Measurements from ENCODE around the gene PTPA.
A peak's percentile ranks its signal among the peaks of the same experiment; 100 is the strongest.
"Not testable (repeated sequence)": the region's sequence is repeated elsewhere in the genome, so short reads cannot be mapped to it uniquely, and the experiment has no call there.

PTPA gene

DNA sequence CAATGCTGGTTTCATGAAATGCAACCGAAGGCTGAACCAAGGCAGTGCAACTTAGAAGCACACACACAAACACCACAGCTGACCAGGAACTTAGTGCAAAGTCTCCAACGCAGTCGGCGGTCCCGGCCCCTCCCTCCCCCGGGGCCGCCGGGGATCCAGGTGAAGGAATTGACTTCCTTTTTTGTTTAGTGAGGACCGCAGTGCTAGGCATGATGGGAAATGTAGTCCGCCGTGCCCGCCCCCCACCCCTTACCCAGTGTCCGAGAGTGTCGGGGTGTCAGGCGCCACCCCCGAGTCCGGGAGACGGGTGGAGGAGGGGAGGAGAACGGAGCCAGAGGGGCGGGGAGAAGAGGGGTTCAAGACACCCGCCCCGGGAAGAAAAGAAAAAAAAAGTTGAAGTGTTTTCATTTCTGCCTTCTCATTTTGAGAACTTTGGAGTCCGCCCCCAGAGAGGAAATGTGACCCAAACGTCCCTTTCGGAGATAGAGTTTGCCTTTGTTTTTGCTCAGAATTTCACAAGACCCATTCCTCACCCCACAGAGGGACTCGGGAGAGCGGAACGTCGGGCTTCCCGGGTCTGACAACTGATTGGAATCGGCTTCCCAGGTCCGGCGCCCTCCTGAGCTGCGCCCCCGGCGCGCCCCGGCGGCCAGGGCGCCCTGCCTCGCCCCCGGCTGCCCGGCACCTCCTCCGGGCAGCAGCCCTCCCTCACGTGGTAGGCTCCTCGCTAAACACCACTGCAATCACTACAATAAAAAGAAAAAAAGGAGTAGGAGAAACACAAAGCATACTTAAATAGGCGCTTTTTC, 64.8 kb downstream of the PTPA start:
- peak in 1 of 2 donors; percentile 10 for DNase-seq (ENCODE audit: low read depth in 1 of 2, low spot score in 1 of 2)

DNA sequence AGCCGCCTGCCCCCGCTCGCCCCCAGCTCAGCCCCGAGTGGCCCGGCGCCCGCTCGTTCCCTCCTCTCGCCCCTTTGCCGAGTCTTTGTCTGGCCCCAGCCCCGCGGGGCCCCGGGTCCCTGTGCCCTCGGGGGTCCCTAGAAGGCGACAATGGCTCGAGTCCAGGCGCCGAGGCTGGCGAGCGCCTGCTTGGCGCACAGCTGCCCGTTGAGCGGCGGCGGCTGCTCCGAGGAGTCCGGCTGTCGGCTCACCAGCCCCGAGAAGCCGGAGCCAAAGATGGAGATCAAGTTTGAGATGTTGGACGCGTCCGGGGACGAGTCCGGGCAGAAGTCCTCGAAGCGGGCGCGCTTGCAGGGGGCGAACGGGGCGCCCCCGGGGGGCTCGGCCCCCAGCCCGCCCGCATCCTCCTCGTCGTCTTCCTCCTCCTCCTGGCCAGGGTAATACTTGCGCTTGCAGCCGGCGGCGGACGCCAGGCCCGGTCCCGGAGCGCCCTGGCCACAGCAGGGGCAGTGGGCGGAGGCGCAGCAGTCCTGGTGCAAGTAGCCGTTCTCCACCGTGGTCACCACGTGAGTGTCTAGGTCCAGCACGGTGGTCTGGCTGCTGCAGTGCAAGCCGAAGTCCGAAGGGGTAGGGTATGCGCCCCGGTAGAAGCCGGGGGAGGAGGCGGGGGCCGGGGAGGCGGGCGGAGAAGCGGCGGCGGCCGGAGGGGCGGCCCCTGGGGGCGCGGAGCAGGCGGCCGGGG, 65.7 kb downstream of the PTPA start:
- DNase-seq (ENCODE audit: low read depth in 1 of 2, low spot score in 1 of 2), result no peak

DNA sequence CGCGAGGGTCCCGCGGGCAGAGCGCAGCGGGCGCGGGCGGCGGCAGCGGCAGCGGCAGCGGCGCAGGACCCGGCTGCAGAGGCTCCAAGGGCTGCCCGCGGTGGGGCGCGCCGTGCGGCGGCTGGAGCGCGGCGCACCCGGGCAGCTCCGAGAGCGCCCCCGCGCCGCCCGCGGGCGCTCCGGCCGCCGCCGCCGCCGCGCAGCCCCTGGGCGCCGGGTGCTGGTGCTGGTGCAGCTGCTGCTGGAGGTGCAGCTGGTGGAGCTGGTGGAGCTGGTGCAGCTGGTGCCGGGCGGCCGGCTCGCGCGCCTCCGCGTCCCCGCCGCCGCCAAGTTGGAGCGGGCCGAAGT, 66.2 kb downstream of the PTPA start:
- no peak for DNase-seq (ENCODE audit: low read depth in 1 of 2, low spot score in 1 of 2)

DNA sequence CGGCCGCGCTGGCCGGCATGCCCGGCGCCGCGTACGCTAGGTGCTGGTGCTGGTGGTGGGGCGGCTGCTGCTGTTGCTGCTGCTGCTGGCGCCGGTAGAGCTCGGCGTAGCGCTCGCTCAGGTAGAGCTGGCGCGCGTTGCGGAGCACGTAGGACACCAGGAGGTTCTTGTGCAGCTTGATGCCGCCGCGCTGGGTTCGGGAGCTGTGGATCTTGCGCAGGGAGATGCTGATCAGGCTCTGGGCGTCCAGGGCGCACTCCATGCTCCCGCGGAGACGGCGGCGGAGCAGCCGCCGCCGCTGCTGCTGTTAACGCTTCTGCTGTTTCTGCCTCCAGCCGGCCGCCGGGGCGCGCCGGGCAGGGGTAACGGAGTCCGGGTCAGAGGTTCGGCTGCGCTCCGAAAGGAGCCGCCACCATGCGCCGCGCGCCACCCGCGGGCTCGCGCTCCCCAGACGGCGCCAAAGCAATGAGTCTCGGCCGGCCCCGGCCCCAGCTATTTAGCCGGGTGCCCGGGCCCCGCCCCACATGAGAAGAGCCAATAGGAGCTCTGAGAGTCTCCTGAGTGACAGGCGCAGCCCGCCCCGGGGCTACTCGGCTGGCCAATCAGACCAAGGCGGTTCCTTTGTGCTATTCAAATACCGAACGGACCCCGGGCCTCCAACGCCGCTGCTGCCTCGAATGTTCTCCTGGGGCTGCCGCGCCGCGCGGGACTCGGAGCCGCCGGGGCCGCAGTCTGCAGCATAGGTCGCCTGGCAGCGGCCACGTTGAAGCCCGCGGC, 66.8 kb downstream of the PTPA start, which contains the start of gene IER5L:
Gene IER5L, minus strand, starts transcription at position 471 of the 777 bp plus-strand sequence. Its CDS starts 209 bp downstream, at position 262.
- DNase-seq (ENCODE audit: low read depth in 1 of 2, low spot score in 1 of 2), result peak; percentile 89 to 92

DNA sequence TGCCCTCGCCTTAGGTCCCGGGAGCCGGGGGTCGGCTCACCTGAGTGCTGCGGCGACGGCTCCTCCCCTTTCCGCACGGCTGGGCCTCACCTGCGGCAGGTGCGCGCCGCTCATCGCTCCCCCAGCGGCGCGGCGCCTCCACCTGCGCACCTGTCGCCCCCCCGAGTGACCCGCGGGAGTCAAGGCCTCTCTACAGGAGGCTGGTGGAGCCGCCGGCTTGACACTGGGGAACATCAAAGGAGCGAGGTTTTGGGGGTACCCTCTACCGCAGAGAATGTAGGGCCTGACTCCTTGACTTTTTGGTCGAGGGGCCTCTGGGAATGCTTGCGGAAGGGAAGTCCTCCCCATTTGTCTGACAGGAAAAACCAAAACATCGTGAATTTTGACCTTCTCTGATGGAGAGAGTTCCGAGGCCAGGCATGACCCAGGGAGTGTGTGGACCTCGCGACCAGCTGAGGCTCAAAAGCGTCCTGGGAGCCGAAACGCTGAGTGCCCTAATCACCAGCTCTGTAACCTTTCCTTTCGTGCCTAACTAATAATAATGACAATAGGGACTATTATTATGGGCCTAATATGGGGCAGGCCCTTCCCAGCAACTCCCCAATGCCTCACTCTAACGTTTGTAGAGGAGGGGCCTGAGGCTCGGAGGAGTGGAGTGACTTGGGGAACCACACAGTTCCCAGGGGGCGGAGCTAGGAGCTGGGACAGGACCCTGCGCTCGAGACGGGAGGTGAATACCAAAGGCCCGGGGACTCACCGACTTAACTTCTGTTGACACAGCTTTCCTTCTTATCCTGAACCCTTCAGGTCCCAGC, 67.6 kb downstream of the PTPA start:
- DNase-seq (ENCODE audit: low read depth in 1 of 2, low spot score in 1 of 2), result no peak

DNA sequence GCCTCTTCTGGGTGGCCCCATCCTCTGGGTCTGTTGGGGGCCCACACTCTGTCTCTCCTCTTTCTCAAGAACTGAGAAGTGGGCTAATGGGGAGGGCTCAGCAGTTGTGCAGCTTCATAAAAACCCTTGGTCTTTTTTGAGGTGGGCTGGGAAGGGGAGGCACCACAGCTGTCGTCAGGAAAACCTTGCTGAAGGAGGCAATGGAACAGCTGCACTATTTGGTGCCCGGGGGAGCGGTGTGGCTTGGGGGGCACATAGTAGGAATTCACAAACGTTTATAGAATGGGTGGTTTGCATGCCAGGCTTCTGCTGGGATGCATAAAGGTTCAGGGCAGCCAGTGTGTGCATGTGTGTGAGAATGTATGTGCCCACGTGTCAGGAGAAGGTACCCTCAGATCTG, 70.0 kb downstream of the PTPA start:
- no peak for DNase-seq (ENCODE audit: low read depth in 1 of 2, low spot score in 1 of 2)

DNA sequence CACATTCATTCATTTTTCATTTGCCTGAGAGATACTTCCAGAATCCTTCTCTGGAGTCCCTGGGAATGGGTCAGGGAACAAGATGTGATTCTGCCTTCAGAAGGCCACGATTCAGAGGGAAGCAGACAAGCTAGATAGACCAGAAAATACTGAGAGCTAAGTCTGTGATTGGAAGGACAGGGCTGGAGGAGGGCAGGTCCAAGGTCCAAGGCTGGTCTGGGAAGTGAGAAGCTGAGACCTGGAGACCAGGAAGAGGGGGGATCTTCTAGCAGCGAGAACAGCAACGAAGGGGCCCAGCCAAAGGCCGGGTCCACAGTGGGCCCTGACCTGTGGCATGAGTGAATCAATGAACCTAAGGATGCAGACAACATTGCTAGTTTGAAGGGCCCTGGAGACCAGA, 70.9 kb downstream of the PTPA start:
- DNase-seq (ENCODE audit: low read depth in 1 of 2, low spot score in 1 of 2), result no peak

DNA sequence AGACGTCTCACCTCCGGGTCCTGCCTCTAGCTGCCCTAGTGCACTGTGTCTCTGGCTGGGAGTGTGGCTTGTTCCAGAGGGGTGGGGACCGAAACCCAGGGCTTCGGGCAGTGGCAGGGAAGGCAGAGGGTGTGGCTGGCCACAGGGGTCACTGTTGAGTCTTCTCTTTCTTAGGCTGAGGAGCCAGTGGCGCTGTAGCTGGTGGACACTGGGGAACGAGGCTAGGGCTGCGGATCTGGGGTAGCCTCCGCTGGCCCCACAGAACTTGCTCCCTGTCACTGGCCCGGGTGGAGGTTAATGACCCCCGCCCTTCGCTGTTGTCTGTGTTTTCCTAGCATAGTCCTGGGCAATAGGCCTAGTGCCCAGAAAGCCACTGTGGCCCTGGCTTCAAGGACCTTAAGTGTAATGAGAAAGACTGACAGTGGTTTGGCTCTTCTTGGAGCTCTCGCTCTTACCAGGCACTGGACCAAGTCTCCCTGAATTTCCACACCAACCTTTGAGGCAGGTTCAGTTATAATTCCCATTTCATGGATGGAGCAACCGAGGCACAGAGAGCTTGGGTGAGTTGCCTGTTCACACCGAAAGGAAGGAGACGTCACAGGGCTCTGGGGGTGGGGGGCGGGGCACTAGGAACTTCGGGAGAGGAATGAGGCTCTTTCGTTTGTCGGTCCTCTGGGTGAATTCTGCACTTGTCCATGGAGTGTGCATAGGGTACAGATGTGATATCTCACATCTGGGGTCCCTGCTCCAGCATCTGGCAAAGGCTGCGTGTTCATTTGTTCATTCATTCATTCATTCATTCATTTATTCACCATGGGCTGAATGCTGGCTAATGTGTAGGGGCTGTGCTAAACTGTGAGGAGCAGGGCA, 71.6 kb downstream of the PTPA start:
- no peak for DNase-seq (ENCODE audit: low read depth in 1 of 2, low spot score in 1 of 2)

DNA sequence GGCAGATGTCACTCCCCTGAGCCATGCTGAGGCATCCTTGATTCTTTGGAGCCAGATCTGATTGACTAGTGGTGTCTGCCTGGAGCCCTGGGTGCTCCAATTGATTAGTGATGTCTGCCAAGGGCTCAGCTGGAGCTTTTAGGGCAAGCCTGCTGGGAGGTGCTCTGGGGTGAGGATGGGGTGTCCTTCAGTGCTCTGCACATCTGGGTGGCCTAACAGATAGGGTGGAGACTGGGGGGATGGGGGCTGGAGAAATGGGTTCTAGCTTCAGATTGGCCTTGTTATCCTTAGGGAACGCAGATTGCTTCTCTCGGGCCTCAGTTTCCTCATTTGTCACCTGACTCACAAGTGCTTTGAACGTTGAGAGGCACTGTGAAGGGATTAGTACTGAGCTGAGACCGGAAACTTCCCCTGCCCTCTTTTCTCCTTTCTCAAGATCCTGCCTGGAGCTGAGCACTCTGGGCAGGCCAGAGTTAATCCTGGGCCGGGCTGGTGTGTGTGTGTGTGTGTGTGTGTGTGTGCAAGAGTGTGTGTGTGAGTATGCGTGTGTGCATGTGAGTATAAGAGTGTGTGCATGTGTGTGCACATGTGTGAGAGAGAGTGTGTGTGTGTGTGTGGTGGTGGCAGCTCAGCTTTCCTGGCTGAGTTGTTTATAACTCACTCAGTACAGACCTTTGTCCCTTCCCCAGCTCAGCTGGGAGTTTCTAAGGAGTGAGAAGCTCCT, 72.4 kb downstream of the PTPA start:
- no peak for DNase-seq (ENCODE audit: low read depth in 1 of 2, low spot score in 1 of 2)

DNA sequence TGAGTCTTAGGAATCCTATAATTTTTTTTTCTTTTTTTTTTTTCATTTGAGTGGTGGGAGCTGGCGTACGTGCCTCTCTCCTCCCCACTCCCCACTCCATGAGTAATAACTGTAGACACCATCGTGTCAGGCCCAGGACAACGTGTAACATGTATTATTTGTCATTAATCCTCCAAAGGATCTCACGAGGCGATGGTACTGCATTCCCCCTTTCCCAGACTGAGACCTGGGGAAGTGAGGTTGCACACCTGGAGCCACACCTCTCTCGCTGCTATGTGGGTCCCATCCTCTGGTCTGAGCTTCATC, 73.0 kb downstream of the PTPA start:
- DNase-seq (ENCODE audit: low read depth in 1 of 2, low spot score in 1 of 2), result no peak

DNA sequence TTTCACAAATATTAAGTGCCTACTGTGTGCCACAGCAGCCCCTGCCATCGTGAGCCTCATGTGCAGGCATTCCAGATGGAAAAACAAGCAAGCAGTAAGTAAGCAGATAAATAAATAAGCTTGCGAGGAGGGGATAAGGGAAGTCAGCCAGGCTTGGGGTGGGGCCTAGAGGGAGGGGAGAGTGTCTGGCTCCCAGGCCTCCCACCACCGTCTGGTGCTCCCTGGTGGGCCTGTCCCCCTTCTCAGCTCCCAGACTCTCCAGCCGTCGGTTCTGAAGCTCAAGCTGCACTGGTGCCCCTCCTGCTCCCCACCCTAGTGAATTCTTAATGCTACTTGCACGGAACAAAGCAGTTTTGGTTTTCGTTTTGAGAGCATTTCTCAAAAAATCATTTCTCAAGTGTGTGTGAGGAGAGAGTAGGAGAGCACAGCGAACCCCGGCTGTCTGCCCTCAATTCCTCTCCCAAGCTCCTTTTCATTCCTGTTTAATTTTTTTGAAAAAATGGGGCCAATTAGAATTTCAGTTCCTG, 73.4 kb downstream of the PTPA start:
- DNase-seq (ENCODE audit: low read depth in 1 of 2, low spot score in 1 of 2), result no peak

DNA sequence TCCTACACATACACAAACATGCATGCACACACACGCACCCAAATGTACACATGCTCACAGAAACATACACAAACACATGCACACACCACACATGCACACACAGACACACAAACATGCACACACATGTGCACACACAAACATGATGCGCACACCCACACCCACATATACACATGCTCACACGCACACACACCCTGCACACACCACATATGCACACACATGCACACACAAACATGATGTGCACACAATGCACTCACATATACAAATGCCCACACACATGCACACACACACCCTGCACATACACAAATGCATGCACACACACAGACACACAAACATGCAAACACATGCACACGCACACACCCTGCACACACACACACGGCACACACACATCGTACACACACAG, 74.2 kb downstream of the PTPA start:
- DNase-seq (ENCODE audit: low read depth in 1 of 2, low spot score in 1 of 2), result no peak

DNA sequence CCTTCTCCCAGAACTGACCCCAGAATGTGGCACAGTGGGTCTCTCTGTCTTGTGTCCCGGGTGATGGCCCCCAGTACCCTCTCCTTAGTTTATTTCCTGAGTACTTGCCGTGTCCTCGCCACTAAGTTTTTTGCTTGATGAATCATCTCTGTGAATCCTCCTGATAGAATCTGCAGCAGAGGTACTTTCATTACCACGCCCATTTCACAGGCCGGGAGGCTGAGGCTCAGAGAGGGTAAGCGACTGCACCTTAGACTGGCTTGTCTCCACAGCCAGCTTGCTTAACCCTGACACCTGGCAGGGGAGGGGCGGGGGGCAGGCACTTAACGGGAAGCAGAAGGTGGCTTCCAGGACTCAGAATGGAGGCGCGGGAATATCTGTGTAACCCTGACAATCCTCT, 74.8 kb downstream of the PTPA start:
- no peak for DNase-seq (ENCODE audit: low read depth in 1 of 2, low spot score in 1 of 2)

DNA sequence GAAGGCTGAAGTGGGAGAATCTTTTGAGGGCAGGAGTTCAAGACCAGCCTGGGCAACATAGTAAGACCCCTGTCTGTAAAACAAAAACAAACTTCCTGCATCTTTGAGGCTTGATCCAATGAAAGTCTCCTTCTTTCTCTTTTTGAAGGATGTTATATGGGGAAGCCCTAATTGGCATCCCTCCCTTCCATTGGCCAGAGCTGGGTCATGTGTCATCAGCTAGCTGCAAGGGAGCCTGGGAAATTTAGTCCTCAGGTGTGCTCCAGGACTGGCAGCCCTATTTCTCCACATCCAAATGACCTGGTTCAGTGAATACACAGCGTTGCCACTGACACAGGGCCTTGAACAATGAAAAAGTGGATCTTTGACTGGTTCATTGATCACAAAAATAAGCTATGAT, 75.8 kb downstream of the PTPA start:
- DNase-seq (ENCODE audit: low read depth in 1 of 2, low spot score in 1 of 2), result no peak

DNA sequence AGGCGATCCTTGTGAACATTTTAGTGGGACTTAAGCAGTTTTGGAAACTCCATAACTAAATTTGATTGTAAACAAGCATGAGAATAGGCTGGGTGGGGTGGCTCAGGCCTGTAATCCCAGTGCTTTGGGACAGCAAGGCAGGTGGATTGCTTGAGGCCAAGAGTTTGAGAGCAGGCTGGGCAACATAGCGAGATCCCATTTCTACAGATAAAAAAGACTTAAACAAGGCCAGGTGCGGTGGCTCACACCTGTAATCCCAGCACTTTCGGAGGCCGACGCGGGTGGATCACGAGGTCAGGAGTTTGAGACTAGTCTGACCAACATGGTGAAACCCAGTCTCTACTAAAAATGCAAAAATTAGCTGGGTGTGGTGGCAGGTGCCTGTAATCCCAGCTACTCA, 78.8 kb downstream of the PTPA start:
- DNase-seq (ENCODE audit: low read depth in 1 of 2, low spot score in 1 of 2), result not testable (repeated sequence)

DNA sequence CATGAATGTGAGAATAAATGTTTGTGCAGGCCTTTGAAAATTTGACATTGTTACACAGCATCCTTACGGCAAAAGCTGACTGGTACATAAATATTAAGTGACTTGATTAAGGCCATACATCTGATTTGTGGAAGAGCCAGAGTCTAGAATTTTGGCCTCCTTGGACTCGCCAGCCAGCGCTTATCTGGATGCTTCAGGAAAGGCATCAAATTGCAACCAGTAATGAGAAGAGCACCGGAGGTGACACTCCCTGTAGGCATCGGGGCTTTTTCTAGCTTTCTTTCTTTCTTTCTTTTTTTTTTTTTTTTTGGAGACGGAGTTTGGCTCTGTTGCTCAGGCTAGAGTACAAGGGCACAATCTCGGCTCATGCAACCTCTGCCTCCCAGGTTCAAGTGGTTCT, 80.0 kb downstream of the PTPA start:
- DNase-seq (ENCODE audit: low read depth in 1 of 2, low spot score in 1 of 2), result no peak

DNA sequence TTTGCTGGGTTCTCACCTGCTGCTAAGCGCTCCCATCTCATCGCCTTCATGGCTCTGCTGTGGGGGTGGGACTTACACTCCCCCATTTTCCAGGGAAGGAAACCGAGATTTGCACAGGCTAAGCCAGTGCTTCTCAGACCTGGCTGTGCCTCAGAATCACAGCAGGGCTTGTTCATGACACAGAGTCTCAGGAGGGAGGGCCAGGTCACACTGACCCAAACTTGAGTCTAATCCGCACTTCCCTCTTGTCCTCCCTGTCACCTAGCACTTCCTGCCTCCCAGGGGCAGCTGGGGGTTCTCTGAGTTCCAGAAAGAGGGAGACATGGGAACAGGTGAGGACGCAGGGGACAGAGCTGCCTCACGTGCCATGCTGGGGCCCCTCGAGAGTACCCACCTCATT, 82.4 kb downstream of the PTPA start:
- DNase-seq (ENCODE audit: low read depth in 1 of 2, low spot score in 1 of 2), result no peak

DNA sequence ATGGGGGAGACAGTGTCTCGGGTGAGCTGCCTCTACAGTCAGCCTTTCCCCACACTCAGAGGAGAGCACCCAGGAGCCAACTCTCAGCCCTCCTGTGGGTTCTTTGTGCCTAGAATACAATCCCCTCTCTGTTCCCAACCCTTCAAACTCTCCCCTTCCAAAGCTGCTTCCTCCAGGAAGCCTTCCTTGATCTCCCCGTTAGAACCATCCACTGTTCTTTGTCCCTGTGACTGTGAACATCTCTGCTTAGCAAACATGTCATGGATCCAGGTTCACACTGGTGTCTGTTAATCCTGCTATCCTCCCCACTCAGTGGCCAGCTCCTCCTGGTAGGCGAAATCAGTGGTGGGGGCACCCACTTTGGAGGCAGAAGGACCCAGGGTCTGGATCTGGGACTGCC, 83.0 kb downstream of the PTPA start:
- DNase-seq (ENCODE audit: low read depth in 1 of 2, low spot score in 1 of 2), result no peak

DNA sequence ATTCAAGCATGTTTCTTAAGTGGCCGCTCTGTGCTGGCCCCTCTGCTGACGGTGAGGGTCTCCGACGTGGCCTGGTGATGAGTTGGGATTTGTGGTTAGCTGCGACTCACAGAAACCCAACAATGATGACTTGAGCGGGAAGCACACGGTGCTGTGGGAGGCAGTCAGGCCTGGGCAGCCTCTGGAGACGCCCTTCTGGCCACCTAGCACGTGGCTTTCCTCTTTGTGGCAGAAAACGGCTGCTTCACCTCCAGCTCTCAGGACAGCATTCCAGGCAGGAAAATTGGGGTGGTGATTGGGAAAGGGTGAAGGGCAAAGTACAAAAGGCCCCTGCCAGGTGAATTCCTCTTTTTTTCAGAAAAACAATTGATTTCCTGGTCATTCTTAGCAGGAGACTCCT, 84.4 kb downstream of the PTPA start:
- no peak for DNase-seq (ENCODE audit: low read depth in 1 of 2, low spot score in 1 of 2)

All from stimulated activated CD4-positive, alpha-beta T cell treated with anti-CD3 and anti-CD28 coated beads, Interleukin-15, amount 100 ng/mL, for 1 hour (primary cell).